ENCODE results near the gene CPSF3.

DNA sequence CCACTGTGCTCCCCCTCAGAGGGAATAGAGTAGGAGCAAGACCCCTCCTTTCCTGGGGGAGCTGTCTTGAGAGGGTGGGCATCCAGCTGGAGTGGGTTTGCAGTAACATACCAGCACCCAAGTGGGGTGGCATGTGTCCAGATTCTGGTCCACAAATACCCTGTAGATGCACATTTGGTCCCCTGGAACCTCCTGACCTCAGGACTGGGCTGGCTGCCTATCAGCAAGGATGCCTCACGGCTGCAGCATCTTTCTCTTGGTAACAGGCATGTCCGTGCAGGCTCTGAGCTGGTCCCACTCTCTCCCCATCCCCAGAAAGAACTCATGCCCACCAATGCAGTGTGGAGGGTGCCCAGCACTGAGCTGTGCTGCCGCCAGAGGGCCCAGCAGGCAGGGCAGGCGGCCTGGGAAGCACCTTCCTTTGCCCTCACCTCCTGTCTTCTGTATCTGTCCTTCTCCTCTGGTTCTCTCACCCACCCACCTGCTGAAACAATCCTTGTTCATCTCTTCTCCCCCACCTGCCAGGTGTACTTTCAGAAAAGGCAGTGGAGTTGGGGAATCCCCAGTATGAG, 47.5 kb upstream of the CPSF3 start:
- TF ChIP-seq, protein P1, sequence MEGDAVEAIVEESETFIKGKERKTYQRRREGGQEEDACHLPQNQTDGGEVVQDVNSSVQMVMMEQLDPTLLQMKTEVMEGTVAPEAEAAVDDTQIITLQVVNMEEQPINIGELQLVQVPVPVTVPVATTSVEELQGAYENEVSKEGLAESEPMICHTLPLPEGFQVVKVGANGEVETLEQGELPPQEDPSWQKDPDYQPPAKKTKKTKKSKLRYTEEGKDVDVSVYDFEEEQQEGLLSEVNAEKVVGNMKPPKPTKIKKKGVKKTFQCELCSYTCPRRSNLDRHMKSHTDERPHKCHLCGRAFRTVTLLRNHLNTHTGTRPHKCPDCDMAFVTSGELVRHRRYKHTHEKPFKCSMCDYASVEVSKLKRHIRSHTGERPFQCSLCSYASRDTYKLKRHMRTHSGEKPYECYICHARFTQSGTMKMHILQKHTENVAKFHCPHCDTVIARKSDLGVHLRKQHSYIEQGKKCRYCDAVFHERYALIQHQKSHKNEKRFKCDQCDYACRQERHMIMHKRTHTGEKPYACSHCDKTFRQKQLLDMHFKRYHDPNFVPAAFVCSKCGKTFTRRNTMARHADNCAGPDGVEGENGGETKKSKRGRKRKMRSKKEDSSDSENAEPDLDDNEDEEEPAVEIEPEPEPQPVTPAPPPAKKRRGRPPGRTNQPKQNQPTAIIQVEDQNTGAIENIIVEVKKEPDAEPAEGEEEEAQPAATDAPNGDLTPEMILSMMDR (IDR thresholded peaks at IDR 0.05), result no peak
- TF ChIP-seq POLR2AphosphoS5 (IDR thresholded peaks at IDR 0.05; ENCODE audit: insufficient read depth in 1 of 2, low read depth in 1 of 2), result no peak
- TF ChIP-seq POLR2A (IDR thresholded peaks at IDR 0.05), result no peak

All from vagina (tissue), 2 donors.